HepG2 (cell line): ENCODE measurements around the gene SDK2. TPM values are rescaled to one million over a fixed set of nuclear protein-coding genes. Genes with fewer than 3 reads are reported as not detected.

Experiments
- ATAC-seq: fragments of 200-7000 bp; cut with Tn5 transposase; 3 replicates; pipeline ENCODE4 v1.9.1; 2020; ENCODE audit warnings: mild to moderate bottlenecking, moderate library complexity
- BruUV-seq: library from RNA; stranded (reverse); fragments of 400-500 nt; replicated peaks from 2 replicates; lab custom pipeline; 2021; lab: Mats Ljungman, UMichigan
- CTCF ChIA-PET: fragments of 300-600 bp; formaldehyde crosslinking; extraction: SDS; loops from one replicate; lab custom pipeline; 2021; ENCODE audit warnings: low total read pairs, inconsistent platforms, low intra/inter-chr PET ratio; lab: Yijun Ruan, JAX
- POLR2A ChIA-PET: fragments of 350-600 bp; sonication (Branson Sonifier 250); formaldehyde crosslinking; loops from one replicate; lab custom pipeline; 2020; ENCODE audit warnings: antibody characterized with exemption, inconsistent platforms; lab: Yijun Ruan, JAX
- DNase-seq: peaks from one replicate; pipeline ENCODE4 v3.0.0-alpha.2; 2015; ENCODE audit warnings: low spot score
- FAIRE-seq: peaks from 3 replicates; lab custom pipeline; 2011; peaks lifted over from hg19 to GRCh38; lab: Jason Lieb, UNC
- H2AFZ ChIP-seq: one replicate; pipeline ENCODE4 v1.6.1; 2011; ENCODE audit warnings: low read length, inconsistent platforms
- H3K27ac ChIP-seq: fragments of 300-600 bp; 3 replicates; pipeline ENCODE4 v1.8.0; 2011; ENCODE audit warnings: mixed run types, mild to moderate bottlenecking, mixed read lengths, low read length, inconsistent platforms; ENCODE audit not compliant: insufficient read depth; ENCODE audit errors: extremely low read length
- H3K27me3 ChIP-seq, 2 experiments: fragments of 200-600 bp in 1 of 2; 2 replicates in 1 of 2; 3 replicates in 1 of 2; pipeline versions ENCODE4 v1.6.0 to v1.8.0; 2011; ENCODE audit warnings: low read length in 2 of 2, mild to moderate bottlenecking in 2 of 2, moderate library complexity in 2 of 2, inconsistent platforms in 1 of 2; ENCODE audit not compliant: insufficient read depth in 2 of 2, control insufficient read depth in 1 of 2
- H3K36me3 ChIP-seq, 2 experiments: fragments of 200-600 bp in 1 of 2; replicated peaks in 1 of 2; 2 replicates in 1 of 2; 3 replicates in 1 of 2; pipeline versions ENCODE4 v1.5.1 to v1.8.0; 2011; ENCODE audit warnings: low read length in 2 of 2, inconsistent platforms in 1 of 2; ENCODE audit not compliant: insufficient read depth in 2 of 2, control insufficient read depth in 1 of 2
- H3K4me1 ChIP-seq: 2 replicates; pipeline ENCODE4 v1.5.1; 2012; ENCODE audit warnings: low read length, inconsistent platforms; ENCODE audit not compliant: insufficient read depth
- H3K4me2 ChIP-seq: 2 replicates; pipeline ENCODE4 v1.6.0; 2011; ENCODE audit warnings: low read depth, low read length, inconsistent platforms
- H3K4me3 ChIP-seq, 3 experiments: fragments of 200-600 bp in 1 of 3; sonication (generic), shearing (Covaris generic) in 1 of 3; replicated peaks in 1 of 3; 2 replicates each; pipeline ENCODE4 v1.5.1; 2011 to 2016; ENCODE audit warnings: low read length in 3 of 3, inconsistent platforms in 2 of 3, low read depth in 2 of 3, mild to moderate bottlenecking in 2 of 3, control low read depth in 1 of 3, mixed read lengths in 1 of 3; ENCODE audit not compliant: insufficient read depth in 1 of 3
- H3K79me2 ChIP-seq: one replicate; pipeline ENCODE4 v1.6.1; 2011; ENCODE audit warnings: low read length, inconsistent platforms; ENCODE audit not compliant: insufficient read depth
- H3K9ac ChIP-seq: 2 replicates; pipeline ENCODE4 v1.6.0; 2011; ENCODE audit warnings: mild to moderate bottlenecking, low read depth, low read length, inconsistent platforms; ENCODE audit not compliant: insufficient read depth
- H3K9me3 ChIP-seq: 2 replicates; pipeline ENCODE4 v1.5.1; 2012; ENCODE audit warnings: mild to moderate bottlenecking, low read length
- H4K20me1 ChIP-seq: 2 replicates; pipeline ENCODE4 v1.6.0; 2011; ENCODE audit warnings: inconsistent platforms, mild to moderate bottlenecking, low read length, moderate library complexity; ENCODE audit not compliant: insufficient read depth
- HCFC1 ChIP-seq: fragments of 150-350 bp; IDR thresholded peaks from 2 replicates; pipeline ENCODE4 v1.6.1; 2014; ENCODE audit warnings: low read depth, low read length
- NR2F6 ChIP-seq, 2 experiments: IDR thresholded peaks; 2 replicates each; pipeline ENCODE4 v1.6.1; 2016; ENCODE audit warnings: antibody characterized with exemption in 1 of 2, mild to moderate bottlenecking in 1 of 2
- RARG ChIP-seq: sonication (generic); formaldehyde crosslinking; IDR thresholded peaks from 2 replicates; pipeline ENCODE4 v1.4.0; 2020; ENCODE audit warnings: low read depth, mild to moderate bottlenecking, missing genetic modification reagents
- REPIN1 ChIP-seq: sonication (generic); formaldehyde crosslinking; IDR thresholded peaks from 2 replicates; pipeline ENCODE4 v1.8.0; 2022; ENCODE audit warnings: missing genetic modification reagents, low read depth, mild to moderate bottlenecking, borderline replicate concordance
- SKI ChIP-seq: fragments of 450-650 bp; IDR thresholded peaks from one replicate; pipeline ENCODE4 v1.6.1; 2018; ENCODE audit warnings: mild to moderate bottlenecking; ENCODE audit not compliant: partially characterized antibody
- TMF1 ChIP-seq: sonication (generic); formaldehyde crosslinking; IDR thresholded peaks from 2 replicates; pipeline ENCODE4 v1.8.1; 2022; ENCODE audit warnings: low read depth, missing genetic modification reagents
- WGBS: methylation state at CpG from one replicate; pipeline ENCODE4 v1.1.6; 2017; ENCODE audit warnings: low lambda C conversion rate; 5-methylcytosine and 5-hydroxymethylcytosine counted together
- in situ Hi-C: cut with HindIII; loops from 2 replicates; pipeline ENCODE4 v1.10.0; 2017; ENCODE audit warnings: low pct_unique_long_range_greater_than_20kb; ENCODE audit not compliant: extremely low pct_ligation_motif_present
- intact Hi-C: fragments of 100-400 bp; cut with micrococcal nuclease; formaldehyde crosslinking; loops from one replicate; pipeline ENCODE4 v1.10.0; 2022; ENCODE audit not compliant: unreplicated experiment
- polyA plus RNA-seq, 8 experiments: library from polyadenylated mRNA; depleted of rRNA in 3 of 8; stranded (reverse) in 7 of 8; unstranded in 1 of 8; fragments of >200 nt; fragmentation: Illumina TruSeq in 4 of 8; extraction: Trizol in 4 of 8; gene quantifications; 2 replicates each; pipeline versions ENCODE4 v1.2.1 to v1.2.3, GENCODE V29; 2011 to 2016; ENCODE audit warnings: low read depth in 4 of 8, missing spikeins in 1 of 8, mixed read lengths in 1 of 8; ENCODE audit not compliant: insufficient read depth in 1 of 8
- total RNA-seq, 5 experiments: library from RNA; depleted of rRNA; stranded (reverse); fragments of >200 nt; fragmentation: Illumina TruSeq; extraction: Trizol; gene quantifications; 2 replicates each; pipeline ENCODE4 v1.2.3, GENCODE V29; 2016; ENCODE audit warnings: low read depth in 1 of 5
- TF ChIP-seq, protein P1 (sequence below): sonication (generic); formaldehyde crosslinking; IDR thresholded peaks from 2 replicates; pipeline ENCODE4 v1.4.0; 2020; ENCODE audit warnings: missing genetic modification reagents

Gene SDK2
- total and polyA plus RNA-seq, 2 of the 13 experiments (the other 11 are each of a cell fraction or from before 2014, with no cell fraction given), result not detected

DNA sequence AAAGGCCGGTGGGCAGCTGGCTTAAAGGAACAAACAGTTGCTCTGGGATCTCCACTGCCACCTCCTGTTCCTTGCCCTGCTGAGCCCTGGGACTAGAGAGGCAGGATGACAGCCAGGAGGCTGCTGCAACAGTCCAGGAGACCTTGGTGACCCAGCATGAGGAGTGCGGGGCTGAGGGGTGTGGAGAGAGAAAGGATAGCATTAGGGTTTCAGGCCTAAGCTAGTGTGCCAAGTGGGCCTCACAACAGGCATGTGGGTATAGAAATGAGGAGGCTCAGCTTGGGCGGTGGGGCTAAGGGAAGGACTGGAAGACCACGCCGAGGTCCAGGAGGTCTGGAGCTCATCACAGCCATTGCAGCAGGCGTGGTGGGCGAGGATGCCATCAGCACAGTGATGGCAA lies 39.8 kb downstream of the SDK2 start (continued):
- TF ChIP-seq REPIN1 (CRISPR knock-in tag), result no peak
- no peak for TF ChIP-seq HCFC1
- TF ChIP-seq TMF1 (CRISPR knock-in tag), result no peak
- TF ChIP-seq, all 625 proteins: peak for 0

DNA sequence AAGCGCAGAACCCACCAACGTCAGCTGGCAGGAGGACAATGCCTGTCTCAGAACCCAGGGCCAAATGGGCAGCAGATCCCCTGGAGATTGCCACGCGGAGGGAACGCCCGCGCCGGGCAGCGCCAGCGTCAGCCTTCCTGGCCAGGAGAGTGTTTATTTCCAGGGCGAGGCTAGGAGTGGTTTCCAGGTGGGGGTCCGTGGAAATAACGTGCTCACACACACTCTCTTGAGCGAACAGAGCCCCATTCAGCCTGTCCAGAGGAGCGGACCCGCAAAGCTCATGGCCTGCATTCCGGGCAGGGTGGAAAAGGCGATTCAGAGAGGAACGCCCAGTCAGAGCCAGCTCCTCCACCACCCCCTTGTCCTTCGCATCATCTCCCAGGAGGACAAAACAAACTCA lies 40.3 kb downstream of the SDK2 start:
- Histone ChIP-seq H3K79me2 (no peaks in the 10 kb centered on the region), H3K36me3 (no peaks in the 10 kb centered on the region), H2AFZ (no peak overlapping the region), H3K4me2 (no peak overlapping the region), H3K4me1 (no peaks in the 10 kb centered on the region), H3K9ac (no peak overlapping the region), H3K27me3 (peaks cover 5 to 67% of the 10 kb centered on the region in 2 experiments; a peak in 4 of 5 replicates), H3K4me3 (no peak overlapping the region), H4K20me1 (no peaks in the 10 kb centered on the region), H3K27ac (no peak overlapping the region), H3K9me3 (no peaks in the 10 kb centered on the region)
- WGBS, result 62% methylated on average over 19 of the region's 20 CpGs
- no TSS peak for BruUV-seq
- POLR2A ChIA-PET, result no interaction called here
- TF ChIP-seq SKI, result no peak
- no peak for FAIRE-seq
- in situ Hi-C loops (no loop called here), intact Hi-C loops (no loop called here)
- no peak for DNase-seq
- no peak for ATAC-seq
- CTCF ChIA-PET, result no interaction called here

DNA sequence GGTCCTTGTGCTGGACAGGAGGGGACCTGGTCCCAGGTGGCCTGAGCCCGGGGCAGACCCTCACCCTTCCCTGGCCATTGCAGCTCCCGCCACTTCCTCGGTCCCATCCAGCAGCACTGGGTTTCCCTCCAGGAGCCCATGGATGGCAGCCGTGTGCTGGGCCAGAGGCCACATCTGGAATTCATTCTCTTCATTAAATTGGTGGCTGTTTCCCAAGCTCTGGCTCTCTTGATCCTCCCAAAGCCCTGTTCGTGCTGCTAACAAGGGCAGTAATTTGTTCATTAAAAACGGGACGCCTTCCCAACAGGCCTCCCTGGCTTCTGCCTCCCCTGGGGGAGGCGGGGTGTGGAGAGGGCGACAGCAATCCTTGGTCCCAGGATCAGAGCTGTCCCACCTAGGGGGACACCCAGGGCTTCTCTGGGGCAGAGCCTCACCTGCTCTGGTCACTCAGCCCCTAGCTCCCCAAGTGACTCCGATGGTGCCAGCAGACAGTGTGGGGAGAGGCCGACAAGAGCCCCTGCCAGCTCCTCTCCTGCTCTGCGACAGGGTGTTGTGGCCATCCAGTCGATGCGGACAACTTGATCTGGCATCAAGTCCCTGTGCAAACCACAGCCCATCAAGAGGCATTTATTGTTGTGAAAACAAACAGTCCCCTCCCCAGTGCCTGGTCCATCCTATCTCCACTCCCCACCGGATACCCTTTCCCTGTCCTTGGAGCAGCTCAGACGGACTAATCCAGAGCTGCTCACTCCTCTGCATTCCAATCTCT lies 44.0 kb downstream of the SDK2 start:
- Histone ChIP-seq H3K36me3 (no peaks in the 10 kb centered on the region), H2AFZ (no peak overlapping the region), H3K4me1 (no peaks in the 10 kb centered on the region), H3K4me2 (no peak overlapping the region), H3K27ac (no peak overlapping the region), H3K9me3 (no peaks in the 10 kb centered on the region), H3K27me3 (peaks cover 10 to 69% of the 10 kb centered on the region in 2 experiments; a peak in 4 of 5 replicates), H4K20me1 (no peaks in the 10 kb centered on the region), H3K9ac (no peak overlapping the region), H3K79me2 (no peaks in the 10 kb centered on the region), H3K4me3 (no peak overlapping the region)
- intact Hi-C loops (no loop called here), in situ Hi-C loops (no loop called here)
- TF ChIP-seq NR2F6 (IDR thresholded peaks at IDR 0.05) (no peak), NR2F6 (CRISPR knock-in tag; IDR thresholded peaks at IDR 0.05) (no peak), RARG (CRISPR knock-in tag) (no peak)
- TF ChIP-seq, protein P1, sequence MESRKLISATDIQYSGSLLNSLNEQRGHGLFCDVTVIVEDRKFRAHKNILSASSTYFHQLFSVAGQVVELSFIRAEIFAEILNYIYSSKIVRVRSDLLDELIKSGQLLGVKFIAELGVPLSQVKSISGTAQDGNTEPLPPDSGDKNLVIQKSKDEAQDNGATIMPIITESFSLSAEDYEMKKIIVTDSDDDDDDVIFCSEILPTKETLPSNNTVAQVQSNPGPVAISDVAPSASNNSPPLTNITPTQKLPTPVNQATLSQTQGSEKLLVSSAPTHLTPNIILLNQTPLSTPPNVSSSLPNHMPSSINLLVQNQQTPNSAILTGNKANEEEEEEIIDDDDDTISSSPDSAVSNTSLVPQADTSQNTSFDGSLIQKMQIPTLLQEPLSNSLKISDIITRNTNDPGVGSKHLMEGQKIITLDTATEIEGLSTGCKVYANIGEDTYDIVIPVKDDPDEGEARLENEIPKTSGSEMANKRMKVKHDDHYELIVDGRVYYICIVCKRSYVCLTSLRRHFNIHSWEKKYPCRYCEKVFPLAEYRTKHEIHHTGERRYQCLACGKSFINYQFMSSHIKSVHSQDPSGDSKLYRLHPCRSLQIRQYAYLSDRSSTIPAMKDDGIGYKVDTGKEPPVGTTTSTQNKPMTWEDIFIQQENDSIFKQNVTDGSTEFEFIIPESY, result no peak
- no TSS peak for BruUV-seq
- CTCF ChIA-PET, result no interaction called here
- ATAC-seq (no peak), FAIRE-seq (no peak), DNase-seq (no peak)
- POLR2A ChIA-PET, result no interaction called here
- WGBS, result 5% methylated on average over 10 of the region's 16 CpGs
